WERI-Rb-1 (cell line): ENCODE results near the gene METTL25.

ENCODE experiments used
- DNase-seq: peaks from one replicate; pipeline ENCODE4 v3.0.0-alpha.2; 2020
- H3K27ac ChIP-seq: fragments of 250-450 bp; sonication (Bioruptor Pico); 2 replicates; pipeline ENCODE4 v1.5.1; 2020; ENCODE audit warnings: mild to moderate bottlenecking, moderate library complexity
- H3K27me3 ChIP-seq: fragments of 250-450 bp; sonication (Bioruptor Pico); 2 replicates; pipeline ENCODE4 v1.5.1; 2021; ENCODE audit warnings: mild to moderate bottlenecking, low read depth, moderate library complexity; ENCODE audit not compliant: insufficient read depth, severe bottlenecking
- H3K36me3 ChIP-seq: fragments of 250-450 bp; sonication (Bioruptor Pico); 2 replicates; pipeline ENCODE4 v1.5.1; 2020; ENCODE audit warnings: mild to moderate bottlenecking, moderate library complexity
- H3K4me3 ChIP-seq: 2 replicates; pipeline ENCODE4 v1.5.1; 2011; ENCODE audit warnings: low read depth, mild to moderate bottlenecking, control low read depth, low read length
- H3K9me3 ChIP-seq: fragments of 250-450 bp; sonication (Bioruptor Pico); 2 replicates; pipeline ENCODE4 v1.5.1; 2021; ENCODE audit warnings: mild to moderate bottlenecking, moderate library complexity; ENCODE audit not compliant: severe bottlenecking
- CTCF ChIP-seq: IDR thresholded peaks from 2 replicates; pipeline ENCODE4 v1.5.1; 2011; ENCODE audit warnings: low read depth, mild to moderate bottlenecking, control low read depth, inconsistent platforms, low read length

Gene METTL25

GRCh38 chr12:82358200-82359114, at the start of gene METTL25, which contains the start of gene CCDC59:
Gene METTL25 (plus strand): TSS chr12:82358529. CDS start chr12:82358566, 37 bp downstream.
Gene CCDC59 (minus strand): TSS chr12:82358387. CDS start chr12:82358376, 11 bp downstream.
- H3K27me3 ChIP-seq = no peaks in the 10 kb centered on the region
- DNase-seq = peak; percentile 96
- peak within 1 kb of the TSS; percentile 96 for H3K4me3 ChIP-seq
- TF ChIP-seq CTCF = peak; percentile 73
- peaks cover 36% of the 10 kb centered on the region for H3K36me3 ChIP-seq
- peak within 1 kb of the TSS; percentile 98 for H3K27ac ChIP-seq
- H3K9me3 ChIP-seq = no peaks in the 10 kb centered on the region

DNA sequence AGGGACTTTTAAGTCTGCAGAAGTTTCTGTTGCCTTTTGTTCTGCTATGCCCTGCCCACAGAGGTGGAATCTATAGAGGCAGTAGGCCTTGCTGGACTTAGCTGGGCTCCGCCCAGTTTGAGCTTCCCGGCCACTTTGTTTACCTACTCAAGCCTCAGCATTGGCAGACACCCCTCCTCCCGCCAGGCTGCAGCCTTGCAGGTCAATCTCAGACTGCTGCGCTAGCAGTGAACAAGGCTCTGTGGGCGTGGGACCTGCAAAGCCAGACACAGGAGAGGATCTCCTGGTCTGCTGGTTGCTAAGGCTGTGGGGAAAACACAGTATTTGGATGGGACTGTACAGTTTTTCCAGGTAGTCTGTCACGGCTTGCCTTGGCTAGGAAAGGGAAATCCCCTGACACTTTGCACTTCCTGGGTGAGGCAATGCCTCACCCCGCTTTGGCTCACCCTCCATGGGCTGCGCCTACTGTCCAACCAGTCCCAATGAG, 43.9 kb upstream of the METTL25 start:
- Histone ChIP-seq H3K9me3 (peaks cover 4% of the 10 kb centered on the region), H3K36me3 (no peaks in the 10 kb centered on the region), H3K27ac (no peak overlapping the region), H3K4me3 (no peak overlapping the region), H3K27me3 (no peaks in the 10 kb centered on the region)
- no peak for TF ChIP-seq CTCF
- no peak for DNase-seq

DNA sequence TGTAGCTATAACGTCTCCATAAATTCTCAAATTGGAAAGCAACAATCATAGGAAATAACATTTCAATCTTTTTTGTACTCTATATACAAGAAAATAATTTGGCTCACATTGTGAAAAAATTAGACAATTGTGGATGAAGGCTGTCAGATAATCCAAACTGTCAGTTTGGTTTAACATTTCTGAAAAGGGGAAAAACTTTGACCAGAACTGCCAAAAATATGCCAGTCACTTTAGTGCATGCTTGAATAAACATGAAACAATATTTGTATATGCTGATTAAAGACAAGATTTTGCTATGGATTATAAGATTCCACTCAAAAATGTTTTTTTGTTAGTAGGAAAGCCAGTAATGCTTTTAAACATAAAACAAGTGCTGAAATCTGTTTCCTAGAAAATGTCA, 39.1 kb upstream of the METTL25 start:
- H3K27ac ChIP-seq = no peak overlapping the region
- no peaks in the 10 kb centered on the region for H3K27me3 ChIP-seq
- no peaks in the 10 kb centered on the region for H3K36me3 ChIP-seq
- no peaks in the 10 kb centered on the region for H3K9me3 ChIP-seq
- TF ChIP-seq CTCF = no peak
- H3K4me3 ChIP-seq = no peak overlapping the region
- DNase-seq = no peak

- no peak for DNase-seq
- Histone ChIP-seq H3K4me3 (no peak overlapping the region), H3K27me3 (no peaks in the 10 kb centered on the region), H3K9me3 (no peaks in the 10 kb centered on the region), H3K36me3 (no peaks in the 10 kb centered on the region), H3K27ac (no peak overlapping the region)
- TF ChIP-seq CTCF = no peak
Observed at GRCh38 chr12:82325540-82326336, 32.6 kb upstream of the METTL25 start.

DNA sequence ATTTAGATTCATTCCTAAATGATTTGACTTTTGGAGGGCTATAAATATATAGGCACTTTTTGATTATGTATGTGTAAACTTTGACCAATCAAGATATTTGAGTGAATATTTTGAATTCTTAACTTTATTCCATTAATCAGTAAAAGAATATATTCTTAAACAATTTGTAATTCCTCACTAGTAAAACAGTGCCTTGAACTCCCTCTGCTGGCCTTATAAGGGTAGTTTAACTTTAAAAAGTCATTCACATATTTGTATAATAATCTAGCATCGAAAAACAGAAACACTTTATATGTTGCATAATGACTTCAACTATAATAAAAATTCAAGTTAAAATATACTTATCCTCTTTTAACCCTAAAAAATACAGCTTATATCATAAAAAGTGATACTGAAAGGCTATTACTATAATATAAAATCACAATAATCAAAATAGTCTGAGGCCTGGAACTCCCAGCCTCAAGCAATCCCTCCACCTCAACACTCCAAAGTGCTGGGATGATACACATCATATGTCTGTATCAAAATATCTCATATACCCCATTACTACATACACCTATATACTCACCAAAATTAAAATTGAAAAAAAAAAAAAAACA, 31.3 kb upstream of the METTL25 start:
- no peak for DNase-seq

More for the DNA sequence above, 31.3 kb upstream of the METTL25 start:
- Histone ChIP-seq H3K4me3 (no peak overlapping the region), H3K27ac (no peak overlapping the region), H3K27me3 (no peaks in the 10 kb centered on the region), H3K36me3 (no peaks in the 10 kb centered on the region), H3K9me3 (no peaks in the 10 kb centered on the region)
- TF ChIP-seq CTCF = no peak
